GM12872 (cell line): ENCODE measurements around the gene LRFN2.

ENCODE experiments used
- TF ChIP-seq, protein P1 (sequence below): IDR thresholded peaks from 3 replicates; pipeline ENCODE4 v1.5.1; 2011; ENCODE audit warnings: low read depth, mild to moderate bottlenecking, low read length, moderate library complexity; ENCODE audit not compliant: insufficient read depth

Gene LRFN2

DNA sequence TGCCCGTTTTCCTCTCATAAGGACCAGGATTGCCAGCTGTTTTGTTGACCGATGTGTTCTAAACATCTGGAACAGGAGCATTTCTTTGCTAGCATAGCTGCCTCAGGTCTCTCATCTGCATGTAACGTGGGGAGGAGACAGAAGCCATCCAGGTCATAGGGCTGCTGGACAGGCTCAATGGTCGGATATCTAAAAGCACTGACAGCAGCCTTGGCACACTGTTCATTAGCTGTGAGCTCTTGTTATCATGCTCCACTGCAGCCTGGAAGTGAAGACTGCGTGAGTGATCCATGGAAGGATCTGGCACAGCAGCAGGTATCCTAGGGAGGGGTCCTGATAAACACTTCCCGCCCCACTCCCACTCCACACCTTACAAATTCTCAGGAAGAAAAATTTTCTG lies 175.3 kb downstream of the LRFN2 start:
- TF ChIP-seq, protein P1, sequence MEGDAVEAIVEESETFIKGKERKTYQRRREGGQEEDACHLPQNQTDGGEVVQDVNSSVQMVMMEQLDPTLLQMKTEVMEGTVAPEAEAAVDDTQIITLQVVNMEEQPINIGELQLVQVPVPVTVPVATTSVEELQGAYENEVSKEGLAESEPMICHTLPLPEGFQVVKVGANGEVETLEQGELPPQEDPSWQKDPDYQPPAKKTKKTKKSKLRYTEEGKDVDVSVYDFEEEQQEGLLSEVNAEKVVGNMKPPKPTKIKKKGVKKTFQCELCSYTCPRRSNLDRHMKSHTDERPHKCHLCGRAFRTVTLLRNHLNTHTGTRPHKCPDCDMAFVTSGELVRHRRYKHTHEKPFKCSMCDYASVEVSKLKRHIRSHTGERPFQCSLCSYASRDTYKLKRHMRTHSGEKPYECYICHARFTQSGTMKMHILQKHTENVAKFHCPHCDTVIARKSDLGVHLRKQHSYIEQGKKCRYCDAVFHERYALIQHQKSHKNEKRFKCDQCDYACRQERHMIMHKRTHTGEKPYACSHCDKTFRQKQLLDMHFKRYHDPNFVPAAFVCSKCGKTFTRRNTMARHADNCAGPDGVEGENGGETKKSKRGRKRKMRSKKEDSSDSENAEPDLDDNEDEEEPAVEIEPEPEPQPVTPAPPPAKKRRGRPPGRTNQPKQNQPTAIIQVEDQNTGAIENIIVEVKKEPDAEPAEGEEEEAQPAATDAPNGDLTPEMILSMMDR, result no peak

DNA sequence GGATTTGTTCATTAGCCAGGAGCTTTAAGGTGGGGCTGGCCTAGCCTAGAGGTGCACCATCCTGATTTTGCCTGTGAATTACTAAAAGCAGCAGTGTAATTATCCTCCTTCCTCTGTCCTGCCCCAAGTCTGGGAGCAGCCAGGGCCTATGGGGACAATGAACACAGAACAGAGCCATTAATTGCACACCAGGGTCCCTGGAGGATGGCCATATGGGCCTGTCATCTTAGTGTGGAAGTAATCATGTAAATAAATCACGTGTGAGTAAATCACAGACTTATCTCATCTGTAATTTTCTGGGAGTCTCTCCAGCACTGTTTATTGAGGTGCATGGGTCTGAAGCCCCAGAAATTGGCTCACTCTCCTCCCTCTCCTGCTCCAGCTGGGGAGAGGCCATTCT lies 176.3 kb downstream of the LRFN2 start:
- TF ChIP-seq, protein P1, result no peak

DNA sequence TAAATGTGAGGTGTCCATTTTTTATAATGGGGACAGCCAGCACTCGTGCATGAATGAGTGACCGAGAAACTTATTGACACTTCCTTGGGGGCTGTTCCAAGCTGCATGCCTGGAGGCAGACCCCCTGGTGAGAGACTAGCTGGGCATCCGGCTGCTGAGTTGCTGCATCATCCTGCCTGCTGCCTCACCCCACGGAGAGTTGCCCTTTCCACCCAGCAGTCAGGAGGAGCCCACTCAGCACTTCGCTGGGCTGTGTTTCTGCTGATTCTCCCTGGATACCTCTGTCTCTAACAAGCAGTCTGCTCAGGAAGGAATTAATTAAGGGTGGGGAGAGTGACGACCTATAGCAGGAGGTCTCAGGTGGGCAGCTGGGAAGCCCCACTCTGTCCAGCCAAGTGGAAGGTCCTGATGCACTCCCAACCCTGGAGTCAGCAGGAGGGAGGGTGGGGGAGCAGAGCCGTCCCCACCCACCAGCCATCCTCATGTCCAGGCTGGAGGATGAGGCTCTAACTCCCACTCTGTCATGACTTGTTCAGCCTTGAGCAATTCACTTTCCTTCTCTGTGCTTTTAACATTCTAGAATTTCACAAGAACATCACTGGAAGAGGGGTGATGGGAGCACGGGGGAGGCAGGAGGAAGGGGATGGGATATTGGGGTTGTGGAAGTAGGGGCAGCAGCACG lies 177.3 kb downstream of the LRFN2 start:
- TF ChIP-seq, protein P1, result no peak

DNA sequence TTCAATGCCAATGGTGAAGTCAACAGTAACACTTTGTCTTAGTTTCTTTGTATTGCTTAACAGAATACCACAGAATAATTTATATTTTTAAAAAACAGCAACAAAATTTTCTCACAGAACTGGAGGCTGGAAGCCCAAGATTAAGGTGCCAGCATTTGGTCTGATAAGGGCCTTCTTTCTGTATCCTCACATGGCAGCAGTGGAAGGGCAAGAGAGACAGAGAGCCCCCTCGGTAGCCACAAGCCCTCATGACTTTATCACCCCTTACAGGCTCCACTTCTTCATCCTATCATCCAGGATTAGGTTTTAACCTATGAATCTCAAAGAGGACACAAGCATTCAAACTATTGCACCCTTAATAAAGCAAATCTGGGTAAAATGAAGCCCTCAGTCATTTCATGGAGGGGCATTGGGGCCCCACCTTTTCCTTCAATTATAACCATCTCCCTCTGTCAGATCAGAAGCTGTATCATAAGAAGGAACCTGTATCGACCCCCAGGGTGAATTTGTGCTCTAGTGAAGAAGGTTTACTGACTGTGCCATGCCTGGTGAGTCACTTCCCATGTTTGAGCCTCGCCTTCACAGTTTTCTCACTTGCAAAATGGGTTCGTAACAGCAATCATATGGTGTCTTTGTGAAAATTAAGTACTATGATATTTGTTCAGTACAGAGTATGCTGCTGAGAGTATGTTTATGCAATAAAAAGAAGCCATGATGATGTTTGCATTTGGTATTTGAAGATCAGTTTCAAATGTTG lies 178.2 kb downstream of the LRFN2 start:
- TF ChIP-seq, protein P1, result no peak

DNA sequence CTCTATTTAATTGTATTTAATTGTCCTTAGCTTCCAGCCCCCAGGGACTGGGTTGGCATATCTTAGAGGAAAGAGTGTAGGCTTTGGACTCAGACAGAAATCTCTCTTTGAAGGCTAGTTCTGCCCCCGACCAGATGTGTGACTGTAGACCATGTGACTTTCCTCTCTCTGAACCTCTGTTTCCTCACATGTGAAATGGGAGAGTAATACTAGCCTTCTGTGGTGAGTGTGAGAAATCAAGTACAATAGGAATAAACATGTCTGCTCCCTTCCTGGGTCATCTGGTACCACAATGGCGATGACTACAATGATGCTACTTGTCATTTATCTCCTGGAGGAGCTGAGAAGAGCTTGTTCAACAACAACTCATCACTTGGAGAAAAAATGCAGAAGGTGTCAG lies 179.9 kb downstream of the LRFN2 start:
- TF ChIP-seq, protein P1, result no peak

DNA sequence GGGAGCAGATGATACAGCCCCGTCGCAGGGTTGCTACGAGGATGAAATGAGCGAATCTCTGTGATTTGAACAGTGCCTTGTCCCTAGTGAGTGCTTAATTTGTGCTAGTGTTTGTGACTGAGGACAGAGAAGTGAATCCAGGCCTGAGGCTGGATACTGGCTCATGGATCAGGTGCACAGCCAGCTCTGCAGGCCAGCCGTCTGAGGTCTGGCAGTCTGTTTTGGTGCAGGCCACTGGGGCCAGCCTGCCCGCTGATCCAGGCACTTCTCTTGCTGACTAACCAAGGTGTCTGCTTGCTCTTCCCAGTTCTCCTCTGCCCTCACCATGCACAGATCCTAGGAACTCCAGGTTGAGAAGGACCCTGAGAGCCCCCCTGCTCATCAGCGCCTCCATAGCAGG lies 181.0 kb downstream of the LRFN2 start:
- TF ChIP-seq, protein P1, result no peak

DNA sequence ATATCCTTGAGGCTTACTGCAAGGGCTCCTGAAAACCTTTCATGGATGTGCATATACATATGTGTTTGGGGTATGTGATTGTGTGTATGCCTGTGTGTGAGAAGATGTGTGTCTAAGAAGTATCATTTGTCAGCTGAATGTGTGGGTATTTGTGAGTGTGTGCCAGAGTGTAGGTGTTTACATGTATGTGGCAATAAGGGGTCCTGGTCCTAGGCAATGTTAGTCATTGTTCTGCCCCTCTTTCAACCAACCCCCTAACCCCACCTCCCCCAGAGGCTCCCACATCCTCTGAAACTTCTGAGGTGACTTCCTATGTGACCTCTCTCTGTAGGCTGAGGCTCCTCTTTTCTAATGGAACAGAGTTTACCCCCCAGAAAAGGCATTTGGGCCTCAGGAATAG lies 186.4 kb downstream of the LRFN2 start:
- TF ChIP-seq, protein P1, result no peak
